ENCODE measurements around the gene KCNE1. TPM values are rescaled to one million over a fixed set of nuclear protein-coding genes. Genes with fewer than 3 reads are reported as not detected.

KCNE1 gene
- total RNA-seq, 1 experiment from 2014 or later, result 0.28 TPM

- H3K4me3 Mint-ChIP-seq (ENCODE audit: low read depth, unreplicated experiment), result no peak overlapping the region
- DNase-seq, result no peak
- CTCF ChIA-PET, result interaction anchor here (0.9 kb wide), 1 partner anchor 30 kb away, joined by 3 read pairs; no protein-coding TSS in a partner anchor
- TF ChIP-seq CTCF (IDR thresholded peaks at IDR 0.05; ENCODE audit: unreplicated experiment), result no peak
- no TSS peak for BruUV-seq (replicated peaks)
- H3K27me3 Mint-ChIP-seq (ENCODE audit: unreplicated experiment), result no peaks in the 10 kb centered on the region
- H3K27ac Mint-ChIP-seq (ENCODE audit: unreplicated experiment), result no peak overlapping the region
- H3K9me3 Mint-ChIP-seq (ENCODE audit: low read depth, unreplicated experiment), result peaks cover 4% of the 10 kb centered on the region
- H3K4me1 Mint-ChIP-seq (ENCODE audit: low read depth, unreplicated experiment), result peaks cover 15% of the 10 kb centered on the region
- no peaks in the 10 kb centered on the region for H3K36me3 Mint-ChIP-seq (ENCODE audit: insufficient read depth, unreplicated experiment)
- intact Hi-C loops (cut with micrococcal nuclease; ENCODE audit: unreplicated experiment), result no loop called here
Measured at GRCh38 chr21:34553151-34553952, 41.3 kb upstream of the KCNE1 start.

GRCh38 chr21:34552360-34553098 is 40.5 kb upstream of the KCNE1 start:
- intact Hi-C loops (cut with micrococcal nuclease; ENCODE audit: unreplicated experiment), result no loop called here
- no peak for DNase-seq

GRCh38 chr21:34550182-34550799 is 38.3 kb upstream of the KCNE1 start:
- H3K27ac Mint-ChIP-seq (ENCODE audit: unreplicated experiment), result no peak overlapping the region
- no TSS peak for BruUV-seq (replicated peaks)
- peaks cover 31% of the 10 kb centered on the region for H3K4me1 Mint-ChIP-seq (ENCODE audit: low read depth, unreplicated experiment)
- H3K9me3 Mint-ChIP-seq (ENCODE audit: low read depth, unreplicated experiment), result peaks cover 4% of the 10 kb centered on the region
- no peak for TF ChIP-seq CTCF (IDR thresholded peaks at IDR 0.05; ENCODE audit: unreplicated experiment)
- no peaks in the 10 kb centered on the region for H3K27me3 Mint-ChIP-seq (ENCODE audit: unreplicated experiment)
- CTCF ChIA-PET, result no interaction called here
- H3K4me3 Mint-ChIP-seq (ENCODE audit: low read depth, unreplicated experiment), result no peak overlapping the region
- intact Hi-C loops (cut with micrococcal nuclease; ENCODE audit: unreplicated experiment), result no loop called here
- H3K36me3 Mint-ChIP-seq (ENCODE audit: insufficient read depth, unreplicated experiment), result peaks cover 4% of the 10 kb centered on the region
- DNase-seq, result no peak

More at GRCh38 chr21:34552360-34553098, 40.5 kb upstream of the KCNE1 start:
- Mint-ChIP-seq H3K4me1 (ENCODE audit: low read depth, unreplicated experiment) (peaks cover 15% of the 10 kb centered on the region), H3K27me3 (ENCODE audit: unreplicated experiment) (no peaks in the 10 kb centered on the region), H3K27ac (ENCODE audit: unreplicated experiment) (no peak overlapping the region), H3K4me3 (ENCODE audit: low read depth, unreplicated experiment) (no peak overlapping the region), H3K9me3 (ENCODE audit: low read depth, unreplicated experiment) (peaks cover 4% of the 10 kb centered on the region), H3K36me3 (ENCODE audit: insufficient read depth, unreplicated experiment) (no peaks in the 10 kb centered on the region)
- CTCF ChIA-PET, result interaction anchor here (0.9 kb wide), 1 partner anchor 31 kb away, joined by 3 read pairs; no protein-coding TSS in a partner anchor
- no peak for TF ChIP-seq CTCF (IDR thresholded peaks at IDR 0.05; ENCODE audit: unreplicated experiment)
- no TSS peak for BruUV-seq (replicated peaks)

GRCh38 chr21:34548781-34549376 is 36.9 kb upstream of the KCNE1 start:
- H3K36me3 Mint-ChIP-seq (ENCODE audit: insufficient read depth, unreplicated experiment), result peaks cover 12% of the 10 kb centered on the region
- intact Hi-C loops (cut with micrococcal nuclease; ENCODE audit: unreplicated experiment), result no loop called here
- H3K27ac Mint-ChIP-seq (ENCODE audit: unreplicated experiment), result peak overlapping the region; percentile 67
- no peak overlapping the region for H3K4me3 Mint-ChIP-seq (ENCODE audit: low read depth, unreplicated experiment)
- TF ChIP-seq CTCF (IDR thresholded peaks at IDR 0.05; ENCODE audit: unreplicated experiment), result no peak
- peaks cover 41% of the 10 kb centered on the region for H3K4me1 Mint-ChIP-seq (ENCODE audit: low read depth, unreplicated experiment)
- H3K9me3 Mint-ChIP-seq (ENCODE audit: low read depth, unreplicated experiment), result no peaks in the 10 kb centered on the region
- CTCF ChIA-PET, result no interaction called here
- no peaks in the 10 kb centered on the region for H3K27me3 Mint-ChIP-seq (ENCODE audit: unreplicated experiment)
- DNase-seq, result no peak
- no TSS peak for BruUV-seq (replicated peaks)

Measured in Calu3 (cell line).